Mammary epithelial cell (primary cell): ENCODE data around the gene SLX4.

Experiments
- CTCF ChIP-seq, 2 donors: IDR thresholded peaks in 1 of 2; conservative IDR thresholded peaks in 1 of 2; 2 replicates each; pipeline ENCODE4 v1.5.1; 2011 to 2012; ENCODE audit warnings: inconsistent platforms in 2 of 2, low read length in 2 of 2, mild to moderate bottlenecking in 2 of 2, control low read depth in 1 of 2, low read depth in 1 of 2; ENCODE audit not compliant: insufficient read depth in 1 of 2; ENCODE audit errors: extremely low read depth in 1 of 2
- EZH2 ChIP-seq: IDR thresholded peaks from 2 replicates; pipeline ENCODE4 v1.6.1; 2012; ENCODE audit warnings: low read length, inconsistent platforms, borderline replicate concordance

- no peak for TF ChIP-seq EZH2
- TF ChIP-seq CTCF (conservative IDR thresholded peaks at IDR 0.05 in 1 of 2, IDR thresholded peaks at IDR 0.05 in 1 of 2; ENCODE audit: extremely low read depth in 1 of 2, insufficient read depth in 1 of 2, low read depth in 1 of 2, low read length in 2 of 2), result no peak
Measured at GRCh38 chr16:3599922-3600321, 11.5 kb downstream of the SLX4 start.
